ENCODE results near the gene CIB1. TPM values are rescaled to one million over a fixed set of nuclear protein-coding genes. Genes with fewer than 3 reads are reported as not detected.

The CIB1 gene
- total RNA-seq, 2 donors from 2014 or later: 24.9 to 31.1 TPM

GRCh38 chr15:90211009-90211408, 22.7 kb downstream of the CIB1 start:
- no peaks in the 10 kb centered on the region for H3K27me3 ChIP-seq
- H3K4me1 ChIP-seq: peaks cover 0 to 60% of the 10 kb centered on the region in 2 donors
- no peak overlapping the region for H3K4me3 ChIP-seq
- peak overlapping the region; percentile 57 to 64 for H3K27ac ChIP-seq
- no peak for TF ChIP-seq CTCF (IDR thresholded peaks at IDR 0.05)
- peaks cover 10% of the 10 kb centered on the region for H3K36me3 ChIP-seq
- DNase-seq (ENCODE audit: low spot score): no peak
- H3K9me3 ChIP-seq: no peaks in the 10 kb centered on the region

- Histone ChIP-seq H3K4me3 (no peak overlapping the region), H3K27me3 (no peaks in the 10 kb centered on the region), H3K36me3 (peaks cover 10% of the 10 kb centered on the region), H3K4me1 (peaks cover 0 to 64% of the 10 kb centered on the region in 2 donors), H3K9me3 (no peaks in the 10 kb centered on the region), H3K27ac (peak overlapping the region; percentile 57 to 64)
- no peak for DNase-seq (ENCODE audit: low spot score)
- no peak for TF ChIP-seq CTCF (IDR thresholded peaks at IDR 0.05)
Observed at GRCh38 chr15:90210593-90210992, 23.1 kb downstream of the CIB1 start.

GRCh38 chr15:90209591-90209990, 24.1 kb downstream of the CIB1 start:
- Histone ChIP-seq H3K27ac (peak overlapping the region in 1 of 2 donors; percentile 64), H3K4me1 (peaks cover 0 to 74% of the 10 kb centered on the region in 2 donors), H3K9me3 (no peaks in the 10 kb centered on the region), H3K27me3 (no peaks in the 10 kb centered on the region), H3K4me3 (no peak overlapping the region), H3K36me3 (peaks cover 10% of the 10 kb centered on the region)
- TF ChIP-seq CTCF (IDR thresholded peaks at IDR 0.05): no peak
- no peak for DNase-seq (ENCODE audit: low spot score)

GRCh38 chr15:90208356-90208755, 25.4 kb downstream of the CIB1 start:
- Histone ChIP-seq H3K27me3 (no peaks in the 10 kb centered on the region), H3K27ac (no peak overlapping the region), H3K36me3 (peaks cover 10% of the 10 kb centered on the region), H3K4me1 (peaks cover 0 to 80% of the 10 kb centered on the region in 2 donors), H3K9me3 (no peaks in the 10 kb centered on the region), H3K4me3 (no peak overlapping the region)
- no peak for TF ChIP-seq CTCF (IDR thresholded peaks at IDR 0.05)
- DNase-seq (ENCODE audit: low spot score): no peak

- Histone ChIP-seq H3K27me3 (no peaks in the 10 kb centered on the region), H3K9me3 (no peaks in the 10 kb centered on the region), H3K27ac (no peak overlapping the region), H3K36me3 (peaks cover 10% of the 10 kb centered on the region), H3K4me3 (no peak overlapping the region), H3K4me1 (peaks cover 0 to 80% of the 10 kb centered on the region in 2 donors)
- DNase-seq (ENCODE audit: low spot score): no peak
- no peak for TF ChIP-seq CTCF (IDR thresholded peaks at IDR 0.05)
Observed at GRCh38 chr15:90207252-90207651, 26.5 kb downstream of the CIB1 start.

GRCh38 chr15:90205886-90206285, 27.9 kb downstream of the CIB1 start:
- no peak for TF ChIP-seq CTCF (IDR thresholded peaks at IDR 0.05)
- Histone ChIP-seq H3K36me3 (peaks cover 10% of the 10 kb centered on the region), H3K27me3 (no peaks in the 10 kb centered on the region), H3K27ac (peak overlapping the region; percentile 60 to 65), H3K9me3 (no peaks in the 10 kb centered on the region), H3K4me1 (peaks cover 0 to 75% of the 10 kb centered on the region in 2 donors), H3K4me3 (no peak overlapping the region)
- no peak for DNase-seq (ENCODE audit: low spot score)
